ENCODE measurements around the gene ERG.

The ERG gene, protein sequence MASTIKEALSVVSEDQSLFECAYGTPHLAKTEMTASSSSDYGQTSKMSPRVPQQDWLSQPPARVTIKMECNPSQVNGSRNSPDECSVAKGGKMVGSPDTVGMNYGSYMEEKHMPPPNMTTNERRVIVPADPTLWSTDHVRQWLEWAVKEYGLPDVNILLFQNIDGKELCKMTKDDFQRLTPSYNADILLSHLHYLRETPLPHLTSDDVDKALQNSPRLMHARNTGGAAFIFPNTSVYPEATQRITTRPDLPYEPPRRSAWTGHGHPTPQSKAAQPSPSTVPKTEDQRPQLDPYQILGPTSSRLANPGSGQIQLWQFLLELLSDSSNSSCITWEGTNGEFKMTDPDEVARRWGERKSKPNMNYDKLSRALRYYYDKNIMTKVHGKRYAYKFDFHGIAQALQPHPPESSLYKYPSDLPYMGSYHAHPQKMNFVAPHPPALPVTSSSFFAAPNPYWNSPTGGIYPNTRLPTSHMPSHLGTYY

DNA sequence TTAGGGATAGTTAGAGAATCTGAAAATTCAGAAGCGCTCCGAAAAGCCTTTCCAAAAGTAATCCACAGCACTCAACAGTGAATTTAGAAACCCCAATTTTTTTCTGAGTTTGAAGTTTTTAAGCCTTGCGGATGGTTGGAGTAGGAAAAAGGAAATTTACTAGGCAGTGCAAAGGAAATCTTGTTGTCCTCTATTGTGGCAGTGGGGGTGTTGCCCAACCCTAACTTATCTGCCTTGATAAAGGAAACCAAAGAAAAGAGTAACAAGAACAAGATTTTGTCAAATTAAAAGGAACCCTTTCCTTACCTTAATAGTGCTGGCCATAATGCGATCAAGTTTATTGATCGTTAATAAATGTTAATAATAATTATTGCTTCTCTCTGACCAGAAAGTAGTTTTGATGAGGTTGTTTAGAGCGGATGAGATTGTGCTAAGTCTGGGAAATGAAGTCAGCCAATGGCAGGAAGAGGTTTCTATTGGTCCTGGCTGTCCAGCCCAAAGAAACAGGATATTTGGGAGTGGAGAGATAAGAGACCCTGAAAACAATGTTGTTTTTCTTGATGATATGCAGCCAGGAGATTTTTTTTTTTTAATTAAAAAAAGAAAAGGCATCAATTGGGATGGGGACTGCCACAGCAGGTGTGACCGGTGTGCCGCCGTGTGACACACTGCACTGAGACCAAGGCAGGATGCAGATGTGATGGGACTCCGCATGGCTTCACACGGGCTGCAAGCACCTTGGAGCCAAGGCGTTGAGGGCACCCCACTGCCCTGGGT is at the start of gene ERG:
ERG (minus strand) TSS at position 421 of the 777 bp plus-strand sequence; CDS start at position 324, 97 bp downstream.
- DNase-seq (ENCODE audit: low read depth in 2 of 2), result no peak

DNA sequence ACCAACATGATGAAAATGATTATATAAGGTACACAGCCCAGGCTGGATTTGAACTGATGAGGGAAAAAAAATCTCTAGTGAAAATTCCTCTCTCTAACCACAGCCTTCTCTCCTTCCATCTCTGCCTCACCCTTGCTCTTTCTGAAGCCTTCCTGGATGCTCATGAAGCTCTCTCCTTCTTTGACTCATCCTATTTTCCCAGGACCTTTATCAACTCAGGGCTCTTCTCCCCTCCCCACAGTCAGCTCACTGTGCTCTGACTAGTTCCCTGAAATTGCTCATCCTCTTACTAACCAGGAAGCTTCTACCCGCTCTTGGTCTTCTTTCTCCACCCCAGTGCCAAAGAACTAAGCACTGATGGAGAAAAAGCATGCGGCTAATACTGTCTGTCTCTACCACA is 46.4 kb upstream of the ERG start:
- DNase-seq (ENCODE audit: low read depth in 2 of 2), result no peak

DNA sequence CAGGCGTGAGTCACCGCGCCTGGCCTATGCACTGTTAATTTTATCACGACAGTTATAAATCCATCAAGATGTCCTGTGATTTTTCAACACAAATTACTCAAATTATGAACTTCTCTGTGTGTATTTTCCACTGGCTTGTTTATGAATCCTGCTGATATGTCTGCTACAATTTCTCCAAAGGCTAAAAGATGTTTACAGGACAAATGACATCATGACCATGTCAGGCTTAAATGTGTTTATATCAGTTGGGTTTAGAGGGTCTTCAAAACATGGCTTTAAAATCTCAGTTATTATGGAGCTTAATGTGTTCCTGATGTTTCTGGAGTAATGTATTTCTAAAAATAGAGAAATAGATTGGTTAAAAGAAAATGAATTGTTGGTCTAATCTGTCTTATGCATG is 44.0 kb upstream of the ERG start:
- no peak for DNase-seq (ENCODE audit: low read depth in 2 of 2)

DNA sequence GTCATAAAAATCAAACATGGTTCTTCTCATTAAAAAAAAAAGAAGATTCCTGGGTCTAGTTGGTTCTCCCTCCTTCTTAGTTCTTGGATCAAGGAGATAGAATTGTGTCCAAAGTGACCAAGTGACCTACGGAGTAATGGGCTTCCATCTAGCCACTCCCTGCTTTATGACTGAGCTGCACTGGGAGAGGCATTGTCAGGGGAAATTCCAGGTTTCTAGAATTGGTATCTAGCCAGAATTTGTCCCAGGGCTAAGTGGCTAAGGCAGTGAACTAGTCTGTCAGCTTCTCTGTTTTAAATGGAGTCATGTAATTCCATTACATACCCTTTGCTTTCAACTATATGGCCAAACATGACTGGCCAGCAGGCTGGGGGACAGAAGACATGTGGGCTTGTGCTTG is 40.1 kb upstream of the ERG start:
- no peak for DNase-seq (ENCODE audit: low read depth in 2 of 2)

DNA sequence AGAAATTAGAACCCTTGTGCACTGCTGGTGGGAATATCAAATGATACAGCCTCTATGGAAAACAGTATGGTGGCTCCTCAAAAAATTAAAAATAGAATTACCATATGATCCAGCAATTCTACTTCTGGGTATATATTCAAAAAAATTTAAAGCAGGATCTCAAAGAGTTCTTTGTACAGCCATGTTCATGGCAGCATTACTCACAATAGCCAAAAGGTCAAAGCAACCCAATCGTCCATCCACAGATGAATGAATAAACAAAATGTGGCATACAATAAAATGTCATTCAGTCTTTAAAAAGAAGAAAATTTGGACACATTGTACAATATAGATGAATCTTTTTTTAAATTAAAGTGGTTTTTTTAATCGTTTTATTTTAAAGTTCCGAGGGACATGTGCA is 36.3 kb upstream of the ERG start:
- DNase-seq (ENCODE audit: low read depth in 2 of 2), result no peak

DNA sequence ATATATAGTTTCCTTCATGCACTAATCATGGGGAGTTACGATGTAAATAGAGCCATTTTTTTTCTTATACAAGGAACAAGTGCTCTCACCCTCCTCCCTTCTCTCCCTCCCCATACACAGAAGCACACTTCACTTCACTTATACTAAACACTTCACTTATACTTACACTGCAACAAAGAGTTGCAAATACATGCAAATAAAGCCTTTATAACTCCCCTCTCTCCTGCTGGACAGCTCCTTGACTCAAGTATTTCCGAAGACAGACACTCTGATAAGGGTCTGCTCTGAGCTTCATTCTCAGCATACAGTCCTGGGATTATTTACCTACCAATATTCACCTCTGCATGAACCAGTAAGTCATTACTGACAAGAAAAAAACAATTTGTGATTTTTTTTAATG is 35.6 kb upstream of the ERG start:
- no peak for DNase-seq (ENCODE audit: low read depth in 2 of 2)

DNA sequence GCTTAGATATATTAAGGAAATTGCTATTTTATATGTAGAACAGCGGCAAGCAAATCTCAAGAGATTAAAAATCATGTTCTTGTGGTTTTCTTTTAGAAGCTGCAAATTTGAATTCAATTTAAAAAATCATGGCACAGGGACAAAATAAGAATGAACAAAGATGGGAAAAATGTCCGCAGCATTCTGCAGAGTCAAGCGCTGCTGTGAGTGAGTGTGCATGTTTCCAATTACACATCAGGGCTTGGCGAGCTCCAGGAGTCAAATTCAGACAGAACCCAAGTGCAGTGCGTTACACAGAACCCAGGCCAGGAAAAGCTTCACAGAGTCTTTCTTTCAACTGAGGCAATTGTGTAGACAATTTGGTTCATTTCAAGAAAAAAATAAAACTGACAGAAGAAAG is 33.3 kb upstream of the ERG start:
- no peak for DNase-seq (ENCODE audit: low read depth in 2 of 2)

DNA sequence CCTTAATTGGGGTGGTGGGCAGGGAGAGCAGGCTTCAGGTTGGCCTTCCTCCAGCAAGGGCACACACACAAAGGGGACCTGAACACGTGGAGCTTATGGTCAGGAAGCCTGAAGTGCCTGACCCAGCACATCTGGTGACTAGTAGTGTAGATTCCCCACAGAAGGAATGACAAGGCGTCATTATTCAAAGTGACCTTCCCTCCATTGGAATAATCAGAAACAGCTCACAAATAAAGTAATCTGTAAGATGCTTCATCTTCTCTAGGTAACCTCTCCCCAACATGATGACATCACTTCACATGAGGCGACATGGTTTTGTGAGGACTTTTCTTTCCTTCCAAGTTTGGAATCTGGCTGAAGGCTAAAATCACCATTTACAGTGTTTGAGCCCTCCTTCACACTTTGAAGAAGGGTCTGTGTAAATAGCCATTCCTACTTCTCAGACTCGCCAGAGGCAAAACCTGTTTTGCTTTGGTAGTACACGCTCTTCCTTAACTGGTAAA is 32.8 kb upstream of the ERG start:
- DNase-seq (ENCODE audit: low read depth in 2 of 2), result no peak

DNA sequence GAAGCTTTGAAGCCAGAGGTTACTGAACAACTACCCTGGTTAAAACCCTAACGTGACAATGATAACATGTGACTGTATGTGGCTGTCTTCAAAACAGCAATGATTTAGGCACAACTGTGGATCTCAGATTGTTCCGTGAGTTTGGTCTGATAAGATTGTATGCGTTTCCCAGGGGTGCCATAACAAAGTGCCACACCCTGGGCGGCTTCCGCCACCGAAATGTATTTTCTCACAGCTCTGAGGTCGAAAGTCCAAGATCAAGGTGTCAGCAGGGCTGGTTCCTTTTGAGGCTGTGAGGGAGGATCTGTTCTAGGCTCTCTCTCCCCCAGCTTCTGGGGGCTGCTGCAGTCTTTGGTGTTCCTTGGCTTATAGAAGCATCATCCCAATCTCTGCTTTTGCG is 29.5 kb upstream of the ERG start:
- no peak for DNase-seq (ENCODE audit: low read depth in 2 of 2)

DNA sequence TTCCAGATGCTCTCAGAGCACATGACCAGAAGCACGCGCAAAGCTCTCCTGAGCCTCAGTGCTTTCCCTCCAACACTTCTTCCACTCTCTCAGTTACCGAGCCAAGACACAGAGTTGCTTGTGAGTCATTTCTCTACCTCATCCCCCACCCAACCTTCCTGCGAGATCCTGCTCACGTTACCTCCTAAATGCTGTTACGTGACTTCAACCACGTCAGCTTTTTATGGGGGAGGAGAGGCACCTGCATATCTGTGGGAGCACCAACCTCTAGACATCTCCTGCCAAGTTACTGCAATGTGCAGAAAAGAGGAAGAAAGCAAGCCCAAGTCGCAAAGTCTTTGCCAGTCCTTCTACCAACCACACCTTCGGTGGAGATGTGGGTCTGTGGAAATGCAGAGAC is 27.2 kb upstream of the ERG start:
- DNase-seq (ENCODE audit: low read depth in 2 of 2), result no peak

DNA sequence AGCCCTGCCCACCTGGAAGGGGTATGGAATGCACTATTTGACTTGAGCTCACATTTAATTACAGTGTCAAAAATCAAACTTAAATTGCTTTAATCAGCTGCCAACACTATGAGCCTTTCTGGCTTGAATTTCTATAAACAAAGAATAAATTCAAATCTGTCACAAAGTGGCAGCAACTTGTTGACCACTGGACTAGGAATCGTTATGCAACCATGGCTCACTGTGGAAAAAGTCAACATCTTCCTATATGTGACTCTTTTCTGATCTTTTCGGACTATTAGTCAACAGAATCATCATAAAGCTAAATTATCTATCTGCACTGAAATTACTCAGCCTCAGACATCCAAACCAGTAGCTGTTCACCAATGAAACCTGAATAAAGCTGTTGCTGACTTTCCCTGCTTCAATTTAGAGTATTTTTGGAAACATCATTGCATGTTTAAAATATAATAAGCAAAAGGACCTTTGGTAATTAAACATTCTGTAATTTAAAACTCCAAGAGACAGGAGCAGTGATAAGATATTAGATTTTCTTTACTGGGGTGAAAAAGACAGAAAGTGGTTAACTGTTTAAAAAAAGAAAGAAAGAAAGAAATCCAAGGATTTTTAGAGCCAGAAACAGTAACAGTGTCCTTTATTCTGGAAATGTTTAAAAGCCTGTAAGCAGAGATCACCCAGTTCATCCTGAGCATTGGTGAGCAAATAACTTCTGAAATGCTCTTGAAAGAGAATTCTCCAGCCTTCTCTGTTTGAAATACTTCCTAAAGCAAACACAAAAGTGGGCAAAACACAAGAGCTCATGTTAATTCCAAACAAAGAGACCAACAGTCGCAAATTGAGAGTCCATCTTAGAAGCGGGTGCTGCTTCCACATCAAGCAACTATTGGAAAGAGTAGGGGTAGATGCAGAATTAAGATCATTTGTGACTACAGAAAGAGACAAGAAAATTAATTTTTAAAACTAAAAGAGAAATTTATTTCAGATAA is 26.2 kb upstream of the ERG start:
- DNase-seq (ENCODE audit: low read depth in 2 of 2), result no peak

DNA sequence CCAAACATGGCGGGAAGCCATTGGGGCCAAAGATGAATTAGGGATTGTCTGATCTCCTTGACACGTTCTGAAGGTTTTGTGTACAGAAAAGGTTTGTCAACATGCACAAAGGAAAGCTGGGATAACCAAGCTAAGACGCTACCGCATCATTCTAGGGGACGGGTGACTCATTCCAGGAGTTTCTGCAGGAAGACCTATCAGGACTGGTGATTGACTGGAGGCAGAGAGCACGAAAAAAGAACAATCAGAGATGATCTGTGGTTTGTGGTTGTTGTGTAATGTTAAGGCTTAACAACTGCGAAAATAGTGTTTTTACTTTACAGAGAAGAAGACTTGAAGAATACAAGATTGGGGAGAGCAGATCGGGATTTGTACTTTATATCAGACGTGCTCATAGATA is 22.2 kb upstream of the ERG start:
- DNase-seq (ENCODE audit: low read depth in 2 of 2), result no peak

DNA sequence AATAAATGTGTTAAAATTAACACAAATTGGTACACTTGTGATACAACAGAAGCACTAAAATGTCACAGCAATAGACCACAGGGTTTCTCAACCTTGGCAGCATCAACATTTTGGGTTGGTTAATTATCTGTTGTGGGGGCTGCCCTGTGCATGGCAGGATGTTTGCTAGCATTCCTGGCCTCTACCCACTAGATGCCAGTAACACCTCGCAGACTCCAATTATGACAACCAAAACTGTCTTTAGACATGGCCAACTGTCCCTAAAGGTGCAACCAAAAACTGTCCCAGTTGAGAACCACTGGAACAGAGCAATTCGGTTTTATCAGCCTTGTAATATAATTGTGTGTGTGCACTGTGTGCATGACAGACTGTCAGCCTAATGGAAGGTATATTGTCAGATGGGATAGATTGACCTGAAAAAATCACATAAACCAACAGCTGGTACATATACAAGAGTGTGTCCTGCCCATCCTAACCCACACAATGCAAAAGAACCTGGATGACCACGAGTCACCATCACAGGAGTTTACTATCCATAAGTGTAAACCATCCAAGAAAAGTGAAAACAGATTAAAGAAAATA is 13.5 kb upstream of the ERG start:
- DNase-seq (ENCODE audit: low read depth in 2 of 2), result no peak

DNA sequence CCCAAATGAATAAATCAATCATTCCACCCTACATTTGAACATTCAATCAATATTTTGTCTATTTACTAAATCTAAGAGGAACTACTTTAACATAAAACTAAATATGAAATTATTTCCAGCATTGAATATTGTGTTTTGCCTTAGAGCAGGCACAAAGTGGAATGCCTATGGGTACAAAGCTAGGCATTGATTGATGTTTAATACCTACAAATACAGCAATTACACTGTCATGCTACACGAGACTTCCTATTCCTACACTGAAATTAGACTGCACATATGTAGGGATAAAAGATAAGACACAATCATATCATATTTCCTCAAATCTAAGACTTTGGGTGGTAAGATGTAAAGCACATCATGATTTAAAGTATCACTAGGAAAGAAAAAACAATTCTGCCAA is 12.9 kb upstream of the ERG start:
- DNase-seq (ENCODE audit: low read depth in 2 of 2), result no peak

DNA sequence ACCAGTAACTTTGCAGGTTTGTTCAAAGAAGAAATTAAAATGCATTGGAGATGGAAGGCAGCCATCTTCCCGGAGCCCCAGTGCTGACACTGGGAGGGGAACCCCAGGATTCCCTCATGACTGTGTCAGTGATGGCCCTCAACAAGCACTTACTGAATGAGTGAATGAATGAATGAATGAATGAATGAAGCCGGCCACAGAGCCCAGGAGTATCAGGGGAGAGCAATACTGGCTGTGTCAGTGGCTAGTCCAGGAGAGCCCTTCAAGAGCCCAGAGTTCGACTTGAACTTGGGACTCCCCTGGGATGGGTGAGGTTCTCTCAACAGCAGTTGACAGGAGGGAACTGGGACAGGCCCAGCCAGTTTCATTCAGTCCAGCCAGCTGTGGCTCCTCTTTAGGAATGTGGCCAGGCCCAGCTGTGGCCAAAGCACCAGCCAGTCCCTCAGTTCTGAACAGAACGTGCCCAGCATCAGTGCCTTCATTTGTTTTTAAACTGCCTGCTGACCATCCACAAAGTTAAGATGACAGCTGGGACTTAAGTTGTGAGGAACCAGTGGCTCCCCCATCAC is 9.2 kb upstream of the ERG start:
- DNase-seq (ENCODE audit: low read depth in 2 of 2), result no peak

DNA sequence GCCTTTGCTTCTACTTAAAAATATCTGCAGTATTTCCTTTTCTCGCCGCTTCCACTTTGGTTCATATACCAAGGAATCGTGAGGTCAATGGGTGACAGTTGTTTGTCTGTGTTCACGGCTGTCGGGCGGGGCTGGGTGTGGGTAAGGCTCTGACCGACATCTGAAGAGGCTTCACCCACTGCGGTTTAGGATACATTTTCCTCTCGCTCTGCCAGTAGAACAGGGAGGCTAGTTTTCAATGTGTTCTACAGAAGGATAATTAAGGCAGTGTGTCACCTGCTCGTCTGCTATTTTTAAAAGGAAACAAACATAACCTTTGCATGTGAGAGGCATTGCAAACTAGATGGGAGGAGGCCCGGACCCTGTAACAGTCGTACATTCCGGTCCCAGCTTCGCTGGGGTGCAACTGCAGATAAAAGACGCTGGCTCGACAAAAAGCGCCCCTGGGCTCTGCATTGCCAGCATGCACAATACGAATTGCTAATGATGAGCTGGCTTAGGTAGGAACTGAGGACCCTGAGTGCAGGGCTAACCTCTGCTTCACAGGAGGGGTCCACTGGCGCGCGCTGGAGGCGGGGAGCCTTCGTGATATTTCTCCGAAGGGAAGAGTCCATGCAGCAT is 8.5 kb upstream of the ERG start:
- no peak for DNase-seq (ENCODE audit: low read depth in 2 of 2)

DNA sequence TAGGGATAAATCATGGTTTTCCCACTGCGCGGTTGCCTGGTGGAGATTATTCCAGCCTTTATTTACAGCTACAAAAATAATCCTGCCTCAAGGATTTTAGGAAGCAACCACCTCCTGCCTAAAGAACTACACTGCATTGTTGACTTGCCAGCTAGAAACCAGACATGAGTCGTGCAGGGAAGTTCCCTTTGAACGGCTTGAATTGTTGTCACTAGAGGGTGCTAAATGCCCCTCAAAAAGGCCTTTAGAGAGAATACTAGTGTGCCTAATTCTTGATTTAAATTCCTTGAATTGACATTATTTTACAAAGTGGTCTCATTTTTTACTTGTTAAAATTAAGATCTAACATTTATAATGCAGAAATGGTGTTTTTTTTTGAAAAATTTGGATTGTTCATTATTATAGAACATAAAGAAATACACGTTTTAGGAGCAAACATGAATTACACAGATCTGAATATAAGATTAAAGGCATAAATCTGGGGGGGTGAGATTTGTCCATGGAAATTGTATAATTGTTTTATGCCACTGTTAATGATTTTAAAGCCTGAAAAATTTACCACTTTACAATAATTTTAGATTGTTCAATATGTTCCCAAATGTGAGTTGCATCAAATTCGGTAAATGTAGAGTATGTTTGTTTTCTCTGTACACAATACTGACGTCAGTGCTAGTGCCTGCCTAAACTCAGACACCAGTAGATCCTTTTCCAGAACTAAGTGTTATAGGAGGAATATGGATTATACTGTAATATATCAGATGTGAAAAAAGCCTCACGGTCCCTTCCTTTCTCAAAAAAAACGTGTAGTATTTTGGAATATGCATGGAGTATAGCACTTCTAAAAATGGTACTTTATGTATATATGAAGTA is 7.6 kb upstream of the ERG start:
- no peak for DNase-seq (ENCODE audit: low read depth in 2 of 2)

DNA sequence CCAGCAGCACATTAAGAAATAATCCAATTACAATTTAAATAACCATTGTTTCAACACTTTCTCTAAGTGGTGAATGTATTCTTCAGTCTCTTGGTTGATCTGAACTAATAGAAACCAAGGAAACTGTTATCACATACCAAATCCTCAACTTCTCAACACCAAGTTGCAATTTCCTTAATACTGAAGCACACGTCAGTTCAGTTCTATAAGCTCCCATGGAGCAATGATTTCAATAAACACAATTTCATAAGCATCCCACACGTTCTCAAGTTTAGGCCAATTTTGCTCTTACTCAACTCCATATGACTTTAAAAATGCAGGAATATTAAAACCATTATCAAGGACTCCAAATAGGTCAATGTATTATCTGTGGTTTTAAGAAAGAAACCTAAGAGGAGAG is 5.8 kb upstream of the ERG start:
- DNase-seq (ENCODE audit: low read depth in 2 of 2), result no peak

DNA sequence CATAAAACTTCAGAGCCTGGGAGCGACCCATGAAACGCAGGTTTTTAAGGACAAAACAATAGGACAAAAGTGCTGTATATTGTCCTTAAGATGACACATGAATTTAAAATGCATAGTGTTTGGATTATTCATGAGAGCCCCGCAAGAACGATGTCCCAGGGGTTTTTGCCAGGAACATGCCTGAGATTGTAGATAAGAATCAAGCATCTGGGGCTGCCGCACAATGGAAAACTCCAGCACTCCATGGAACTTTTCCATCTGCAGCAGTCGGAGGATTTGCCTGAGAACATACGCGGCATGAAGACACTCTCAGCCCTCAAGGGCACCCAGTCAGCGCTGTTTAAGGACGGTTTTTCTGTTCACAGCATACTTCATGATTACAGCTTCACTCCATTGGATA is 5.3 kb upstream of the ERG start:
- DNase-seq (ENCODE audit: low read depth in 2 of 2), result no peak

DNA sequence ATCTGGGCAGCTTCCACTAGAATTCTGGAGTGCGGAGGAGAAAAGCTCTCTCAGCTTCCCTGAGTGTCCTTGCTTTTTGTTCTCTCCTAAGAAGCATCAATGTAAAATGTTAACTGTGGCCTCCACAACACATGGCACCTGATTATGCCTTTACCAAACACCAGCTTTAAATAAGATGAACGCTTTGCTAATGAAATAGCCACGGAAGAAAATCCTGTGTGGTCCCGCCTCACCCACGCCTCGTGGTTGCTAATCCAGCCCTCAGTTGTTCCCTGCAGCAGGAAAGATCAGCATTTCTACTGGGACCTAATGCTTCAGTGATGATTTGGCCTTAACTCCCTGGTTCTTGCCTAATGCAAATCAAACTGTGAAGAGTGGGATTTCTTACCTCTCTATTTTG is 1.8 kb upstream of the ERG start:
- no peak for DNase-seq (ENCODE audit: low read depth in 2 of 2)

All from stimulated activated CD4-positive, alpha-beta T cell treated with anti-CD3 and anti-CD28 coated beads, Interleukin-1b, Interleukin-23, amount 100 ng/mL, for 1 hour (primary cell).